NCI-H2029 (cell line): Measurements from ENCODE around the gene ABHD4.
"Not testable (repeated sequence)": the region's sequence is repeated elsewhere in the genome, so short reads cannot be mapped to it uniquely, and the experiment has no call there.

ENCODE experiments used
- DNase-seq: peaks from one replicate; lab custom pipeline; 2025; lab: John Stamatoyannopoulos, UW

ABHD4 gene

DNA sequence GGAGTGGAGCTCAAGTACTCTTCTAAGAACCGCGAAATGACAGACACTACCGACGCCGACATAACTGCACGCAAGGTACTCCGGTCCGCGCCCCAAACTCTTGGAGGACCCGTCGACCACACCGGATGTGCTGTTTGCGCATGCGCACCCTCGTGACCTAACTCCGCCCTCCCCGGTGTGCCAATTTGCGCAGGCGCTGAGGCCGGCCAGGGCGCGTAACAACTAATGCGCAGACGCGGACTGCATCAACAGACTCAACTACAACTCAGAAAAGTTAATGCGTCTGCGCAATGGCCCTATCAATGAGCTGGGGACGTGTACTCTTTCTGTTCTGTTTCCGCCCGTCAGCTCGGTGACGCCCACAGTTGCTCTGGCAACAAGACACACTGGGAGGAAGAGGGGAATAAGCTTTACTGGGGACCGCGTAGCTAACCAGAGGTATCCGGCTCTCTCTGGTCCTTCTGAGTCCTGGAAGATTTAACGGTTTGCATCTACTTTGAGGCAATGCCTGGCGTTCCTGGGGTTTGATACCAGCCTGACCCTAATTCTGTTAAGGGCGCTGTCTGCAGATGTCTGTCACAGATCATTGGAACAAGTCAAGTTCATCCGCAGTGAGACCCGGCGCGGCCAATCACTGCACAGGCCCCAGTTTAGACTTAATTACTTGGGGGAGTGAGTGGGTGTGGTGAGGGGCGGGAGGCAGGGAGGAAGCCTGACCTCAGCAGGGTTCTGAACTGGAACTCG, 8.8 kb upstream of the ABHD4 start, which contains the start of gene DAD1:
DAD1 (minus strand) TSS at position 129 of the 744 bp plus-strand sequence; CDS start at position 62, 67 bp downstream.
- DNase-seq, result peak; percentile 97

DNA sequence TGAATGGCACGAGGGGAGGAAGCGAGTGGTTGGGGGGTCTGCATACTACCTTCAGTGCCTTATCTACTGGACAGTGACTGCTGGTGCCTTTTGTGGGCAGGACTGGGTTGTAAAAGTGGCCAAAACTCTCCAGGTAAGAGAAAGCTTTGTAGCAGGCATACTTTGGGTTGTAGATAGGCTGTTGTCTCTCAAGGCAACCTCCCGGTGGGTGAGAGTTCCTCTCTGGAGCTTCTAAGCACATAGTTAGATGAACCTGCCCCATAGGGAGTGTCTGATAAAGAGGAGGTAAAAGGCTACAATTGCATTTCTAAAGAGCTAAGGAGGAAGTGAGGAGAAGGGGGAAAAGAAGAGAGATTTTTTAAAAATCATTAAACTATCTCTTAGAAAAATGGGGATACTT, 4.9 kb upstream of the ABHD4 start:
- DNase-seq, result no peak

DNA sequence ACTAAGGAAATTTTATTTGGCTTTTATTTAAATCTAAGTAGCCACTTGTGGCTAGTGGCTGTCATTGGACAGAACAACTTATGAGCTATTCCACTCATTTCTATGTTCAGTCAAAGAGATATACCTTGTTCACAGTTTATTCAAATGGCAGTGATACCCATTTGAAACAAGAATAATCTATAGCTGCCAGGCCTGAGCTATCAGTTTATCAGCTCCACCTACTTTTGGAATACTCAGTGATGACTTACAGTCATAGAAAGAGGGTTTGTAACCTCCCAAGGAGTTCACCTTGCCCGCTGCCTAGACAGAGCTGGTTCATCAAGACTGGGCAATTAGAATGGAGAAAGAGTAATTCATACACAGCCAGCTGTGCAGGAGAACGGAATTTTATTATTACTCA, 4.5 kb upstream of the ABHD4 start:
- no peak for DNase-seq

DNA sequence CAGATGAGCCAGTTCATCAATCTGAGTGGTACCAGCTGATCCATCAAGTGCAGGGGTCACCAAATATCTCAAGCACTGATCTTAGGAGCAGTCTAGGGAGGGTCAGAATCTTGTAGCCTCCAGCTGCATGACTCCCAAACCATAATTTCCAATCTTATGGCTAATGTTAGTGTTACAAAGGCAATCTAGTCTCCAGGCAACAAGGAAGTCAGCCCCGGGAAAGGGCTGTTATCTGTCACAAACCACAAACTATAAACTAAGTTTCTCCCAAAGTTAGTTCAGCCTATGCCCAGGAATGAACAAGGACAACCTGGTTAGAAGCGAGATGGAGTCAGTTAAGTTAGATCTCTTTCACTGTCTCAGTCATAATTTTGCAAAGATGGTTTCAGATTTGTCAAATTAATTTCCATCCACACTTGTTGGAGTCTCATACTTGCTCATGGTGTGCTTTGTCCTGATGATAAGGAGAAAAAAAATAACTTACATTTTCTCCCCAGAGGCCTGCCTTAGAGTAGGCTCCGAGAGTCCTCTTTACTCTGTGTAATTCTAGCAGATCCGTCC, 3.9 kb upstream of the ABHD4 start:
- no peak for DNase-seq

DNA sequence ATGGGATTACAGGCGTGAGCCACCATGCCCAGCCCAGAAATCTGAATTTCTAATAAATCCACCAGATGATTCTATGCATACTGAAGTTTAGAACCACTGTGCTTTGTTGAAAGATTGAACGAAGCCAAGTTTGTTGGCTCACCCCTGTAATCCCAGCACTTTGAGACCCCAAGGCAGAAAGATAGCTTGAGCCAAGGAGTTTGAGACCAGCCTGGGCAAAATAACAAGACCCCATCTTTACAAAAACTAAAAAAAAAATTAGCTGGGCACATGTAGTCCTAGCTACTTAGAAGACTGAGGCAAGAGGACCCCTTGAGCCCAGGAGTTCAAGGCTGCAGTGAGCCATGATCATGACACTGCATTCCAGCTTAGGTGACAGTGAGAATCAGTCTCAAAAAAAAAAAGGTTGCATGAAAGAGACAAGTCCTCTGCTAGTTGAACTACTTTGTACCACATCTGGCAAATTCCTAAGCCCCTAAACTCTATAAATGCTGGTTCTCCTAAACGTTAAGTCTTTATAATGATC, 1.7 kb upstream of the ABHD4 start:
- no peak for DNase-seq

DNA sequence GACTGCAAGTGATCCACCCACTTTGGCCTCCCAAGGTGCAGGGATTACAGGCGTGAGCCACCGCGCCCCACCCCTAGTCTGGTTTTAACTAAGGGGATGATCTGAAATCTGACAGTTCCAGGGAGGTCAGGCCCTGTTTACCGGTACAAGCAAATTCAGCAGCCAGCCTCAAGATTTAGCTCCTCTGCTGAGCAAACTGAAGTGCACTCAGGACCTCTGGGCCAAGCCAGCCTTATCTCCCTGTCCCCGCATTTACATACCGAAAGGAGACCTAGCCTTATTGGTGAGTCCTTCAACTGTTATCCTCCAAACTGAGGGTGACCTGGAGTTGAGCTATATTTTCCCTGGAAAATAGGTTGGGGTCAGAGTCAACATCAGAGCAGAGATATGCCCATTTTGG, 835 bp upstream of the ABHD4 start:
- DNase-seq, result no peak

DNA sequence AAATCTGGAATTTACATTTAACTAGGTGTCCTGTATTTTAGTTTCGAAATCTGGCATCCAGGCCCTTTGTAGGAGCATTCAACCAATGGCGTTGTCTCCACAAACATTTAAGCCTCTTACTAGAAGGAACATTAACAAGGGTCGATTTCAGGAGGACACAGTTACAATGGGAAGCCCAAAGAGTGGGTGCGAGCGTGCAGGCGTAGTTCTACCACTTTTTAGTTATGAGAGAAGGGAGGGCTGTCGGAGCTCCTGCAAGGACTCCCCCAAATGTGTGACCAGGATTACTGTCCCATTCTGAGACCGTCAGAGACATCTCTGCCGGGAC, 365 bp upstream of the ABHD4 start:
- DNase-seq, result no peak

DNA sequence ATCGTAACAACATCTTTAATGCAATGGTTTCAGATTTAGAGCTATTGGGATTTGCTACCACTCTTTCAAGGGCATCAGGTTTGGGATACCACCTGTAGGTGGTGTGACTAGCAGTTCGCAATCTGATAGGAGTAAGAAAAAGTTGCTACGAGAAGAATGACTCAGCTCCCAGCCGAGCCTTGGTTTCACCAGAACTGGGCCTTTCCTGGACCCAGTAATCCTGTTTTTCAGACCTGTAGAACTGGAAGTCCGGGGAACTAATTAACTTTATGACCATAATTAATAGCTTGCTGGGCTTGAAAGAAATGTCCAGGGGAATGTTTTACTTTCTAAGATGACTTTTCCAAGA, 770 bp downstream of the ABHD4 start:
- no peak for DNase-seq

DNA sequence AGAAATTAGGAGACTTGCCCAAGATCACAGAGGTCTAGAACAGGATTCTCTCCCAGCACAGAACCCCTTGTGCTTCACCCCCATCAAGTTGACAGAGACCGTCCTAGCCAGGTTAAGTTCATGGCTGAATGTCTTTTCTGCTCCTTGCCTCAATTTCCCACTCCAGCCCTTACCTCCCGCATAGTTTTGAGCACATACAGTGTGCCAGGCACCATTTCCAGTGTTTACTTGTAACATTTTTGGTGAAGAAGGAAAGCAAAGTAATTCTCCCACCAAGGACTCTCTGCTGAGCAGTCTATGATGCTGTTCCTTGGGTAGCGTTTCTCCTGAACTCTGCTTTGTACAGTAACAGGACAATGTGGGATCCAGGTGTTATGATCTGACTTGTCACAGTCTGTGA, 1.2 kb downstream of the ABHD4 start:
- no peak for DNase-seq

DNA sequence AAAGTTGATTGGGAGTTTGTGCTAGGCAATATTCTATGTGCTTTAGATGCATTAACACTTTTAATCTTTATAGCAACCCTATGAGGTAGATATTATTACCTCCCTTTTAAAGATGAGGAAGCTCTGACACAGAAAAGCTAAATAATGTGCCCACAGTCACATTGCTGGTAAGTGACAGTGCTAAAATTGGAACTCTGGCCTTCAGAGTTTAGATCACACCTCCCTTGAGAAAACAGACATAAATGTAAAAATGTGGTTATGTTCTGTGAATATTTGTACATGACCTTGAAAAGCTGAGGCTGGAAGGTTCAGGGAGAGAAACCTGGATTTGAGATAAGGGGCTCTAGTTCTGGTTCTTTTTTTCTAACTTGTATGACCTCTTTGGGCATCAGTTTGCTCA, 1.9 kb downstream of the ABHD4 start:
- no peak for DNase-seq

DNA sequence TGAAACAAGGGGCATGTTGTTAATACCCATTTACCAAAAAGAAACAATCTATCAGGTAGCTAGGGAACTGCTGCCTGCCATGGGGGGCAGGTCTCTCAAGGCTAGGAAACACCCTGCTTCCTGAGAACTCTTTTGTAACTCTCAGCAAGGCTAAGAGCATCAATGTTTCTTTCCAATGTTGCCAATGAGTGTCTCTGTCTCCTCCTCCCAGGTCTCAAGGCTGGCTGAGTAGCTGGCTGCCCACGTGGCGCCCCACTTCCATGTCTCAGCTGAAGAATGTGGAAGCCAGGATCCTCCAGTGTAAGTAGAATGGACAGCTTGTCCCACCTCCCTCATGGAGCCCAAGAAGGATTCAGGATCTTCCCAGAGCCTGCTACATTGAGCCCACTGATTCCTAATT, 3.4 kb downstream of the ABHD4 start:
- no peak for DNase-seq

DNA sequence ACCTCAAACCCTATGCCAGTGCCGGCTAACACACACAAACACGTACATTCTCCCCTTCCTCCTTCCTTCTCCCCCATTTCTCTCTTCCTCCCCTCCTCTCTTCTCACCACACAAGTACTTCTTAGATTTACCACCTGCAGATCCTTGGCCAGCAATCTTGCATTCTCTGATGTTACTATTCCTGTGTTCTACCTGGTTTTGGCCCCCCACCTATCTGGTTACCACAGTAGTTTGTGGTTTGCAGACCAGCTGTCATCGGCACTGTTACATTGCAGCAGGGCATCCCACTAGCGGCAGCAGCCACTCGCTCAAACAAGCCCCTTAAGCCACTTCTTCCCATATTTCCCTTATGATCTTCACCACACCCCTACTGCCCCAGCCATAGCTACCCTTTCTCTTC, 3.9 kb downstream of the ABHD4 start:
- DNase-seq, result no peak

DNA sequence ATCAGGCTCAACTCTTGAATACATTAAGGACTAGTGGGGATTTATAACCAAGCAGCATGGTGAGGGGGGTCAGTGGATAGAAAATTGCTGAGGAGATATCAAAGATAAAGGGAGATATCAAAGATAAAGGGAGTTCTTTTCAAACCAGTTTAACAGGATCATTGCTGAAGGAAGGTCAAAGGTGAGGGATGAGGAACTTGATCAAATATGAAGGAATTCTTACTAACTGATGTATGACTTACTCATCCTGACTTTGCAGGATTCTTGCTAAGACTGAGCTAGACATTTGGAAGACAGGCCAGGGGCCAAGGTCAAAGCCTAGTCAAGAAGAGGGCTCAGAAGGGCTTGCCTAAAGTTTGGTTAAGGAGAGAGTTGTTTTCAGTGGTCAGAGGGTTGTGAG, 4.8 kb downstream of the ABHD4 start:
- DNase-seq, result no peak

DNA sequence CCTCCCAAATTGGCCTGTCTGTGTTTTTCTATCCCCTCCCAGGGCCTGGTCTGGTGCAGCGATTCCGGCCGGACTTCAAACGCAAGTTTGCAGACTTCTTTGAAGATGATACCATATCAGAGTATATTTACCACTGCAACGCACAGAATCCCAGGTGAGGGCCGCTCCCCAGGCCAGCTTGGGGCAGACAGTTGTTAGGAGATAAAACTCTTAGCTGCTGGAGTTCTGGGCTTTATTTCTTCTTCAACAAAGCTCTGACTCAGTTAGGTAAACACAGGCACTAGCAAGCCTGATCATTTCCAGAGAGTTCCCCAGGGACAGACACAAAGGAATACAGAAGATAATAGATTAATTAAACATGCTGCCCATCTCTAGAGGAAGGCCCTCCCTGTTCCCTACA, 8.3 kb downstream of the ABHD4 start:
- no peak for DNase-seq

DNA sequence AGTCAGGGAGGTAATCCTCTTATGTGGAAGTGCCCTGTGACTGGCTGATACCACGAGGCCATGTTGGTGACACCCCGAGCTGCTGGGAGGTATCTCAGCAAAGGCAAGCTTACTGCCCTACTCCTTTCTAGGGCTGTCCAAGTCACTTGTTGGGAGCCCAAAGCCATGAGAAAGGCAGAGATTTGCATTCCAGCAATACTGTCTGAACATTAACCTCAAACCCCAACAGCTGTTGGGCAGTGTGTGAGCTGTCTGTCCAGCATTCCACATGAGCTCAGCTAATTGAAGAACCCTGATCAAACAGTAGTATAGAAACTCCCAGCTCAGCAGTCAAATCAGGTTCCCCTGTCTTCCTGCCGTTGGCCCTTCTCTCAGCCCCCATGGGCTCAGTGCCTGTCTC, 9.2 kb downstream of the ABHD4 start:
- DNase-seq, result no peak

DNA sequence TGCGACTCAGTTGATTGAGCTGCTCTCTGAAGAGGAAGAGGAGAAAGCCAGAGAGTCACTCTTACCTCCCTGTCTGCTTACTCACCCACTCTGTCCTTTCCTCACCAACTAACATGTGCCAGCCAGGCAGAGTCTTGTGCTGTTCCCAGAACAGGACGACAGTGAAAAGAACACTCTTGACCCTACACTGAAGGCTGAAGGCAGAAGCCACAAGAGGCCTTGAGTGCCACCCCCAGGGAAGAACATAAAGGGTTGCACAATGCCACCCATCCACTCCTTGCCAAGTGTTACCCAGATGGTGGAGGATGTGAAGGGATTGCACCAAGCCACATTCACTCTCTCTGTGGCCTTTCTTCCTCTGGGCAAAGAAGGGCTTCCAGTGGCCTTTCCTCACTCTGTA, 12.8 kb downstream of the ABHD4 start:
- no peak for DNase-seq

DNA sequence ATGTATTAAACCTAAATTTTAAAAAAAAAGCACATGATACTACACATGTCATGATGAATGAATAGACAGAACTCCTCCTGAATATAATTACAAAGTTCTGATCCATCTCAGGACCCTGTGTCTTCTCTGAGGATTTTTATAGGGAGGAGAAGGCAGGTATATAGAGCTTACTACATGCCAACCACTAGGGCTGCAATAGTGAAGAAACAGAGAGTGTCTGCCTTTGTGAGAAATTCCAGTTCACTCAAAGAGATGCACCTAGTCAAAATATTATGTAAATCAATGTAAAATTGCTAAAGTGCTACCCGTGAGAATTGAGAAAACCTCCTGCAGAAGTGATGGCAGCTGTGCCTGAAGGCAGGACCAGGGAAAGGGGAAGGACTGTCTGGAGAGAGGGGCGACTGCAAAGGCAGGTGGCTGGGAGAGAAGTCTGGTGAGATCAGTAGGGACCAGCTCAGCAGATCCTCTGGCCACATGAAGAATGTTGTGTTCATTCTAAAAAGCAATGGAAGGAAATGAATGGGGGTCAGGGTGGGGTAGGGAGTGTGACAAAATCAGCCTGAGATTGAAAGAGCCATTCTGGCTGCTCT, 15.1 kb downstream of the ABHD4 start:
- no peak for DNase-seq

DNA sequence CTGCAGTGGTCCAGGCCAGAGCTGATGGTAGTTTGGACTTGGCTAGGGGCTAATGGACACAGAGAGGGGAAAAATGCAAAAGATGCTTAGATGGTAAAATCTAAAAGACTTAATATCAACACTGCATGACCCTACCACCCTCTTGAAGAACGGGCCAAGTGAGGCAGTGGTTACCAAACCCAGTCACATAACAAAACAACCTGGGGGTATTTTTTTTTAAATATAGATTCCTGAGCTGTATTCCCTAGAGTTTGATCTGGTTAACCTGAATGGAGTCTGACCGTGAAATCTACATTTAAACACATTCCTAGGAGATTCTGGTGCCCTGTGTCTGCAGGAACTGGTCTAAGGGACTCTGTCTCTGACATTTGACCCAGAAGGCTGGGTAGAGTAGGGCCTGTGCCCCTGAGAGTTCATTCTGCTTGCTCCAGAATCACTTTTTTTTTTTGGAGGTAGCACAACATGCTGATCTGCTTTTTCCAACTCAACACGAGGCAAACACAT, 15.7 kb downstream of the ABHD4 start:
- DNase-seq, result no peak

DNA sequence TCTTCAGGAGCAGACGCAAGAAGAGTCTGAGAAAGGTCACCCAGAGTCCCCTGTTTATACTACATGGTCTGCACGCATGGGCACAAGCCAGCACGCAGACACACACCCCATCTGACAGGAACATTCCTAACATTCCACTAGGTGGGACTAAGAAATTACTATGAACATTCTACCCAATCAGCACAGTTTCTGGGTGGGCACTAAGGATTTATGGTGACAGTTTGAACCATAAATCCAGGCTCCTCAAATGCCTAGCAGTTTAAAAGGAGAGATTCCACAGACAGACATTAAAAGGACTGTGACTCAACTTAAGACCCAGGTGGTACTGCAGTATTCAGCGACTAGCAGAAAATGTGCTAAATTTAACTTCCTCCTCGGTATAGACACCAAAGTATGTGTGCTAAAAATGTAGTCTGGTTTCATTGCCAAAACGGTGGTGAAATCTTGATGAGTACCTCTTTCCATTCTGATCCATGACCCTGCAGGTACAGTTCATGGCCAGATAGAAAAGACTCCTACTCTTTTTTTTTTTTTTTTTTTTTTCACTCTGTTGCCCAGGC, 16.2 kb downstream of the ABHD4 start:
- no peak for DNase-seq

DNA sequence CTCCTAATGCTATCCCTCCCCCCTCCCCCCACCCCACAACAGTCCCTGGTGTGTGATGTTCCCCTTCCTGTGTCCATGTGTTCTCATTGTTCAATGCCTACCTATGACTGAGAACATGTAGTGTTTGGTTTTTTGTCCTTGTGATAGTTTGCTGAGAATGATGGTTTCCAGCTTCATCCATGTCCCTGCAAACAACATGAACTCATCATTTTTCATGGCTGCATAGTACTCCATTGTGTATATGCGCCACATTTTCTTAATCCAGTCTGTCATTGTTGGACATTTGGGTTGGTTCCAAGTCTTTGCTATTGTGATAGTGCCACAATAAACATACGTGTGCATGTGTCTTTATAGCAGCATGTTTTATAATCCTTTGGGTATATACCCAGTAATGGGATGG, 17.7 kb downstream of the ABHD4 start:
- not testable (repeated sequence) for DNase-seq

DNA sequence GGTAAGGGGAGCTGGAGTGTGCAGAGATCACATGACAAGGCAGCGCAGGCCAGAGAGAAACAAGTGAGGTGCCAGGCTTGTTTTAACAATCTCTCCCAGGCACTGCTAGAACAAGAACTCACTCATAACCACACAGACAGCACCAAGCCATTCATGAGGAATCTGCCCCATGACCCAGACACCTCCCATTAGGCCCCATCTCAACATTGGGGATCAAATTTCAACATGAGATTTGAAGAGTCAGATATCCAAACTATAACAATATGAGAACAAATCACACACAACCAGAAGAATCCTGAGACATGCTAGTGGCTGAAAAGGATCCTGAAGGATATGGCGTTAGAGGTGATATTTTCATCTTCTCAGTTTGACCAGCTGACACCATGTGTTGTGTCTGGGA, 24.2 kb downstream of the ABHD4 start:
- DNase-seq, result no peak

DNA sequence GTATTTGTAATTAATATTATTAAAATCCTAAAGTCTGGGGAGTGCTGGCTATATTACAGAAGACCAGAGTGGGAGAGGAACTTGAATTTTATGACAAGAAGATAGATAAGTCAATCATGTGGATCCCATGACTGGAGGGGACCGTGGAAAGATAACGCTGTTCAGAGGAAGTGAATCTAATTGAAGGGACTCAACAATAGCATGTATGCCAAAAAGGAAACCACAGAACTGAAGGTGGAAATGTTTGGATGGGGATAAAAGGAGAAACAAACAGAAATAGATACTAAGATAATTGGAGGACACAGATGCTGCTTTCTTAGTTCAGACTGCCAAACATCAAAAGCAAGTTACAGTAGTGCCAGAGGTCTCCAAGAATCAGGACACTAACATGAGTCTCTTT, 24.9 kb downstream of the ABHD4 start:
- DNase-seq, result no peak

DNA sequence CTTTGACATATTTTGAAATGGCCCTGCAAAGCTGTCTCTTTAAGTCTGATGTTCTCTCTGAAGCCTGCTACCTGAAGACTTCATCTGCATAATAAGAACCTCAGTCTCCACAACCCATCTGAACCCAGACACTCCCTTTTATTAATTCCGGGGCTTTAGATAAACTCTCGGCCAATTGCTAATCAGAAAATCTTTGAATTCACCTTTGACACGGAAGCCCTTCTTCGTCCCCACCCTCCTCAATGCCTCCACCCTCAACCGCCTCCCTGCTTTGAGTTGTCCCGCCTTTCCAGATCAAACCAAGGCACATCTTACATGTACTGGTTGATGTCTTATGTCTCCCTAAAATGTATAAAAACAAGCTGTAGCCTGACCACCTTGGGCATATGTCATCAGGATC, 28.5 kb downstream of the ABHD4 start:
- DNase-seq, result no peak
